K562 (cell line): ENCODE results near the gene DHX29. TPM values are rescaled to one million over a fixed set of nuclear protein-coding genes. Genes with fewer than 3 reads are reported as not detected.

Experiments used
- HMG20A ChIP-seq: fragments of 450-650 bp; formaldehyde crosslinking; conservative IDR thresholded peaks from 2 replicates; pipeline ENCODE4 v1.4.0; 2020; ENCODE audit warnings: mild to moderate bottlenecking, mixed read lengths
- HMG20B ChIP-seq: fragments of 250-450 bp; sonication (Bioruptor Pico); IDR thresholded peaks from 2 replicates; pipeline ENCODE4 v1.5.0; 2021; ENCODE audit warnings: mild to moderate bottlenecking
- MGA ChIP-seq: fragments of 450-650 bp; IDR thresholded peaks from 2 replicates; pipeline ENCODE4 v1.6.1; 2016; ENCODE audit warnings: mild to moderate bottlenecking, moderate library complexity
- MITF ChIP-seq: IDR thresholded peaks from 2 replicates; pipeline ENCODE4 v1.6.1; 2014; ENCODE audit warnings: antibody characterized with exemption
- NR2C2 ChIP-seq, 2 experiments: fragments of 200-800 bp in 1 of 2; sonication (Bioruptor generic) in 1 of 2; sonication (generic) in 1 of 2; formaldehyde crosslinking in 1 of 2; IDR thresholded peaks; 2 replicates each; pipeline versions ENCODE4 v1.6.1 to v1.8.0; 2016 to 2022; ENCODE audit warnings: mild to moderate bottlenecking in 1 of 2, missing compliant biosample characterization in 1 of 2, missing genetic modification characterization in 1 of 2, missing genetic modification reagents in 1 of 2
- PHF20 ChIP-seq: fragments of 450-650 bp; IDR thresholded peaks from 2 replicates; pipeline ENCODE4 v1.6.1; 2018; ENCODE audit not compliant: partially characterized antibody
- POLR3G ChIP-seq: IDR thresholded peaks from 2 replicates; pipeline ENCODE4 v1.6.1; 2011; ENCODE audit not compliant: insufficient read length, insufficient replicate concordance; ENCODE audit errors: extremely low read depth
- RBFOX2 ChIP-seq: fragments of 200-400 bp; formaldehyde crosslinking; IDR thresholded peaks from 2 replicates; pipeline ENCODE4 v1.6.1; 2017; ENCODE audit warnings: low read depth, mild to moderate bottlenecking, low read length, moderate library complexity
- TAF9B ChIP-seq: fragments of 450-650 bp; IDR thresholded peaks from 2 replicates; pipeline ENCODE4 v1.6.1; 2018; ENCODE audit warnings: mild to moderate bottlenecking; ENCODE audit not compliant: partially characterized antibody
- ZBTB7A ChIP-seq: IDR thresholded peaks from 2 replicates; pipeline ENCODE4 v1.6.1; 2011; ENCODE audit warnings: low read depth, mild to moderate bottlenecking, low read length, moderate library complexity, borderline replicate concordance; ENCODE audit not compliant: control insufficient read depth
- ZNF280A ChIP-seq: fragments of 450-650 bp; IDR thresholded peaks from 2 replicates; pipeline ENCODE4 v1.6.1; 2018; ENCODE audit warnings: mild to moderate bottlenecking, low read depth; ENCODE audit not compliant: partially characterized antibody
- ZNF3 ChIP-seq: fragments of 250-450 bp; sonication (Bioruptor Pico); IDR thresholded peaks from 2 replicates; pipeline ENCODE4 v1.5.0; 2021; ENCODE audit warnings: mild to moderate bottlenecking, moderate library complexity
- ZNF644 ChIP-seq: fragments of 200-800 bp; sonication (Bioruptor generic); IDR thresholded peaks from 2 replicates; pipeline ENCODE4 v1.6.1; 2016; ENCODE audit warnings: low read depth, missing genetic modification characterization, missing compliant biosample characterization
- polyA plus RNA-seq, 8 experiments: library from polyadenylated mRNA; depleted of rRNA in 4 of 8; stranded (reverse) in 5 of 8; unstranded in 3 of 8; fragments of >200 nt; fragmentation: Nextera tagmentation in 2 of 8; fragmentation: Illumina TruSeq in 1 of 8; extraction: Ambion mirVana in 2 of 8; extraction: Trizol in 1 of 8; gene quantifications; 2 replicates each; pipeline versions ENCODE4 v1.2.1 to v1.2.3, GENCODE V29; 2011 to 2014; ENCODE audit warnings: inconsistent platforms in 1 of 8, missing spikeins in 1 of 8
- total RNA-seq, 7 experiments: library from RNA; depleted of rRNA in 6 of 7; stranded (reverse); fragments of >200 nt in 6 of 7; fragmentation: Illumina TruSeq in 2 of 7; extraction: Trizol in 2 of 7; gene quantifications; 2 replicates each; pipeline versions ENCODE4 v1.2.1 to v1.2.3, GENCODE V29; 2011 to 2021; ENCODE audit warnings: low replicate concordance in 1 of 7

DHX29 gene
- total and polyA plus RNA-seq, 9 of the 15 experiments (the other 6 are each of a cell fraction or from before 2014, with no cell fraction given) = 7.5 to 42.1 (median 25.0) TPM

GRCh38 chr5:55211184-55211874, 96.2 kb downstream of the DHX29 start (continued):
- TF ChIP-seq MITF = no peak
- TF ChIP-seq ZNF3 (CRISPR knock-in tag) = no peak
- TF ChIP-seq POLR3G = no peak
- no peak for TF ChIP-seq ZNF644 (tag)
- TF ChIP-seq RBFOX2 = no peak
- no peak for TF ChIP-seq PHF20
- no peak for TF ChIP-seq MGA
- TF ChIP-seq ZBTB7A = no peak
- no peak for TF ChIP-seq HMG20A (CRISPR knock-in tag)
- no peak for TF ChIP-seq HMG20B (CRISPR knock-in tag)
- TF ChIP-seq NR2C2 (CRISPR knock-in tag; IDR thresholded peaks at IDR 0.05) = no peak
- no peak for TF ChIP-seq NR2C2 (tag; IDR thresholded peaks at IDR 0.05)
- no peak for TF ChIP-seq ZNF280A
- TF ChIP-seq TAF9B = no peak
